Thoracic aorta (tissue), 2 donors: ENCODE results near the gene SRRM4. TPM values are rescaled to one million over a fixed set of nuclear protein-coding genes. Genes with fewer than 3 reads are reported as not detected.
A peak's percentile ranks its signal among the peaks of the same experiment; 100 is the strongest.

Source experiments
- ATAC-seq: fragments of 150-250 bp; one replicate; pipeline ENCODE4 v1.8.0; 2017; ENCODE audit warnings: low read depth; ENCODE audit not compliant: insufficient number of reproducible peaks, low FRiP score
- DNase-seq: peaks from one replicate; pipeline ENCODE4 v3.0.0-alpha.2; 2020; ENCODE audit warnings: low spot score
- H3K27ac ChIP-seq, 2 donors: fragments of 200-600 bp; sonication (generic); 1 replicate in 1 of 2; 2 replicates in 1 of 2; pipeline ENCODE4 v1.5.1; 2016; ENCODE audit warnings: mild to moderate bottlenecking in 2 of 2, moderate library complexity in 2 of 2
- H3K27me3 ChIP-seq: fragments of 200-600 bp; sonication (generic); replicated peaks from 2 replicates; pipeline ENCODE4 v1.6.0; 2016; ENCODE audit warnings: mild to moderate bottlenecking; ENCODE audit not compliant: insufficient read depth
- H3K36me3 ChIP-seq: fragments of 200-600 bp; sonication (generic); one replicate; pipeline ENCODE4 v1.5.1; 2016
- H3K4me1 ChIP-seq, 2 donors: fragments of 200-600 bp; sonication (generic); 1 replicate in 1 of 2; 2 replicates in 1 of 2; pipeline versions ENCODE4 v1.5.1 to v1.6.0; 2016; ENCODE audit warnings: low read depth in 2 of 2, mild to moderate bottlenecking in 1 of 2; ENCODE audit not compliant: control insufficient read depth in 1 of 2
- H3K4me3 ChIP-seq: fragments of 200-600 bp; sonication (generic); 2 replicates; pipeline ENCODE4 v1.5.1; 2016; ENCODE audit warnings: mild to moderate bottlenecking
- H3K9me3 ChIP-seq: fragments of 200-600 bp; sonication (generic); 2 replicates; pipeline ENCODE4 v1.5.1; 2016
- total RNA-seq, 2 donors: library from RNA; depleted of rRNA; stranded (reverse); fragments of >200 nt; gene quantifications; one replicate each; pipeline versions ENCODE4 v1.1.0 to v1.2.3, GENCODE V29; 2016
- TF ChIP-seq, protein P1 (sequence below): fragments of 200-600 bp; sonication (generic); IDR thresholded peaks from one replicate; pipeline ENCODE4 v1.5.1; 2019; ENCODE audit warnings: antibody characterized with exemption

SRRM4 gene
- total RNA-seq, 2 donors from 2014 or later: 0.21 TPM; not detected in 1

DNA sequence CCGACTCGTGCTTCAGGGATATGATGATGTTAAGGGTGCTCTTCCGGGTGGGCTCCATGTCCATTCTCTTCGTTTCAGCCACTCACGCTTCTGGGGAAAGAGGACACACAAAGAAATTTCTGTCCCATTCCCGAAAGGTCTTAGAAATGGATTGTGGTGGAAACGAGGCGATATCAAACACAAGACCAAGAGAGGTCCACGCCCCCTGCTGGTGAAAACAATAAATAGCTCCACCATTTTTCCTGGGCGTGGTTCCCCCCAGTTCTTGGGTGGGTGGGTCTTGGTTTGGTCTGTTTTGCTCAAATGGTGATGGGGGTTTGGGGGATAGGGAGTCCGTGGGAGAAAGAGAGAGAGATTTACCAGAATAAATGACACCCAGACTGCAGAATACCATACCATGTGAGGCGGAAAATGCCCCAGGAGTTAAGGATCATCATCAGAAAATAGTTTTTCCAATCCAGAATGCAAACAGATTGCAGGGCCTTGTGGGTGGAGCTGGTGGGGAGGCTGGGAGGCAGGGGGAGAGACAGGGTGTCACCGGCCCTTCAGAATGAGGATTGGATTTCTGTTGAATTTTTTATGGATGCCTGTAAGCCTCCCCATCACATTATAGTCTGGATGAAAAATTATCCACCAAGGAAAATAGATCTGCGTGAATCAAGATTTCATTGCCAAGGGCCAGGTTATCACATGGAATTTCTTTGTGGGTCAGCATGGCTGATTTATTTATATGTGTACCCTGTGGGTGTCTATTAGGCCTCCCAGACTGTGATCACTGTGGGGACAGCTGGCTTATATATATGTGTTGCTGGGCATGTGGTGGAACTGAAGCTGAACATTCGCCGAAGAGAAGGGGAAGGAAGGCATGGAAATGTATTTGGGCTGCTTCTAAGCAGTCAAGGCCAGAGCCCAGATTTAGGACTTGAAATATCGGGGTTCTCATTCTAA is 55.8 kb downstream of the SRRM4 start:
- no peaks in the 10 kb centered on the region for H3K27me3 ChIP-seq
- DNase-seq (no peak), ATAC-seq (no peak)
- H3K4me3 ChIP-seq: no peak overlapping the region
- H3K9me3 ChIP-seq: no peaks in the 10 kb centered on the region
- no peaks in the 10 kb centered on the region for H3K4me1 ChIP-seq
- TF ChIP-seq, protein P1, sequence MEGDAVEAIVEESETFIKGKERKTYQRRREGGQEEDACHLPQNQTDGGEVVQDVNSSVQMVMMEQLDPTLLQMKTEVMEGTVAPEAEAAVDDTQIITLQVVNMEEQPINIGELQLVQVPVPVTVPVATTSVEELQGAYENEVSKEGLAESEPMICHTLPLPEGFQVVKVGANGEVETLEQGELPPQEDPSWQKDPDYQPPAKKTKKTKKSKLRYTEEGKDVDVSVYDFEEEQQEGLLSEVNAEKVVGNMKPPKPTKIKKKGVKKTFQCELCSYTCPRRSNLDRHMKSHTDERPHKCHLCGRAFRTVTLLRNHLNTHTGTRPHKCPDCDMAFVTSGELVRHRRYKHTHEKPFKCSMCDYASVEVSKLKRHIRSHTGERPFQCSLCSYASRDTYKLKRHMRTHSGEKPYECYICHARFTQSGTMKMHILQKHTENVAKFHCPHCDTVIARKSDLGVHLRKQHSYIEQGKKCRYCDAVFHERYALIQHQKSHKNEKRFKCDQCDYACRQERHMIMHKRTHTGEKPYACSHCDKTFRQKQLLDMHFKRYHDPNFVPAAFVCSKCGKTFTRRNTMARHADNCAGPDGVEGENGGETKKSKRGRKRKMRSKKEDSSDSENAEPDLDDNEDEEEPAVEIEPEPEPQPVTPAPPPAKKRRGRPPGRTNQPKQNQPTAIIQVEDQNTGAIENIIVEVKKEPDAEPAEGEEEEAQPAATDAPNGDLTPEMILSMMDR: peak; percentile 24
- H3K36me3 ChIP-seq: no peaks in the 10 kb centered on the region
- no peak overlapping the region for H3K27ac ChIP-seq

DNA sequence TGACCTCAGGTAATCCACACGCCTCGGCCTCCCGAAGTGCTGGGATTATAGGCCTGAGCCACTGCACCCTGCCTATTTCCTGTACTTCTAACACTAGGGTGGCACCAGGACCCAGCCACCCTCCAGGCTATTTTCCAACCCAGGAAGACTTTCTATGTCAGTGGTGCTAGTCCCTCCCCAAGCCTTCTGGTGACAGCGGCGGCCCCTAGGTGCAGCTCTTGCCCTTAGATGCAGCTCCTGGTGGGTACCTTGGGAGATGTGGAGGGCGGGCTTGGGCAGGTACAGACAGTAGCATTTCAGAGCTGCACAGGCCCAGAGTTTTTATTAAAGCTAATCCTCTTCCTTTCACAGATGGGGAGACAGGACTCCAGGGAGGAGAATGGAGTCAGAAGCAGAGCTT is 62.8 kb downstream of the SRRM4 start:
- Histone ChIP-seq H3K27me3 (no peaks in the 10 kb centered on the region), H3K9me3 (no peaks in the 10 kb centered on the region), H3K4me1 (no peaks in the 10 kb centered on the region), H3K4me3 (no peak overlapping the region), H3K36me3 (no peaks in the 10 kb centered on the region), H3K27ac (no peak overlapping the region)
- TF ChIP-seq, protein P1: no peak
- ATAC-seq (no peak), DNase-seq (no peak)

DNA sequence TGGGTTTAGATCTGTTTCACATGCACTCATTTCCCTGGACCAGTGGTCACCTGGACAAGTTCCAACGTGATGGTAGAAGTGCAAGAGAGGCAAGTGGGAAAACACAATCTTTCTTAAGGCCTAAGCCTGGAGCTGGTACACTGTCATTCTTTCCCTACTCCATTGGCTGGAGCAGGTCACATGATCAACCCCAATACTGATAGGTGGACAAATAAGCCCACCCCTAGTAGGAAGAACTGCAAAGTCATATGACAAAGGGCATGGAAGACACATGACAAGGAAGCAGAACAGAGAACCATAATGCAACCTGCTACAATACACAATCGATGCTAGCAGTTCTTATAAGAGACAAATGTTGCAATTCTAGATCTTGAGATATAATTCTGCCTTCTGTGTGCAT is 66.3 kb downstream of the SRRM4 start:
- ATAC-seq (no peak), DNase-seq (no peak)
- H3K9me3 ChIP-seq: no peaks in the 10 kb centered on the region
- TF ChIP-seq, protein P1: no peak
- no peak overlapping the region for H3K27ac ChIP-seq
- H3K27me3 ChIP-seq: no peaks in the 10 kb centered on the region
- H3K36me3 ChIP-seq: no peaks in the 10 kb centered on the region
- no peak overlapping the region for H3K4me3 ChIP-seq
- no peaks in the 10 kb centered on the region for H3K4me1 ChIP-seq

DNA sequence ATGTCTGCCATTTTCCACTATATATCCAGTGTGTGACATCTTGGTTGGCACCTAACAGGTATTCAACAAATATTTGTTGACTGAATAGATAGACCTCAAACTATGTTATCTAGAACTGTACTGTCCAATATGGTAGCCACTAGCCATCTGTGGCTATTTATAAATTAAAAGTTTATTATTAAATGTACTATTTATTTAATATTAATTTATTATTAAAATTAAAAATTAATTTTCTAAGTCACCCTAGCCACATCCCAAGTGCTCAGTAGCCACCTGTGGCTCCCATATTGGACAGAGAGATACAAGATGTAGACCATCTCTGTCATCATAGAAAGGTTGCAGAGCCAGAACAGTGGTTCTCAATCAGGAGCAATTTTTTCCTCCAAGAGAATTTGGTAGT is 69.3 kb downstream of the SRRM4 start:
- Histone ChIP-seq H3K4me1 (no peaks in the 10 kb centered on the region), H3K27me3 (no peaks in the 10 kb centered on the region), H3K4me3 (no peak overlapping the region), H3K36me3 (no peaks in the 10 kb centered on the region), H3K27ac (no peak overlapping the region), H3K9me3 (no peaks in the 10 kb centered on the region)
- TF ChIP-seq, protein P1: no peak
- DNase-seq: no peak
- ATAC-seq: no peak

DNA sequence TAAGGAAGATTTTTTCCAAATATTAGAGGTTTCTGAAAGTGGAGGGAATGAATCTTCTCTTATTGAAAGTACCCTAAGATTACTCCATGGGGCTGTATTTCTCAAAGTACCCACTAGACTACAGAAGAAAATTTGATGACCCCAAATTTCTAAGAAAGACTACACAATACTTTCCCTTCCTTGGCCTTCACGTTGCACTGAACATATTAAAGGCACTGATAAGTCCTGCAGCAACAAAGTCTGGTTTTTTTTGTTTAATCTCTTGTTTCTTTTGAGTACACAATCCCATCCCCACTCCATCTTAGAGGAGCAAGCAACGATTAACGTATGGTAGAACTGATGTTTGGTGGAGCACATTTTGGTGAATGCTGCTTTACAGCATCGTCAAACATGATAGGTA is 70.1 kb downstream of the SRRM4 start:
- Histone ChIP-seq H3K4me1 (no peaks in the 10 kb centered on the region), H3K27me3 (no peaks in the 10 kb centered on the region), H3K27ac (no peak overlapping the region), H3K9me3 (no peaks in the 10 kb centered on the region), H3K4me3 (no peak overlapping the region), H3K36me3 (no peaks in the 10 kb centered on the region)
- TF ChIP-seq, protein P1: no peak
- no peak for DNase-seq
- no peak for ATAC-seq
